Jurkat, Clone E6-1 (cell line): ENCODE data around the gene AFAP1.

Source experiments
- DNase-seq: peaks from one replicate; pipeline ENCODE4 v3.0.0-alpha.2; 2011; ENCODE audit warnings: low read depth, low spot score
- H3K4me3 ChIP-seq: 2 replicates; pipeline ENCODE4 v1.5.1; 2011; ENCODE audit warnings: mild to moderate bottlenecking, low read length, control low read depth, moderate library complexity

The AFAP1 gene

GRCh38 chr4:7757501-7758471 is 181.9 kb downstream of the AFAP1 start:
- DNase-seq, result no peak
- H3K4me3 ChIP-seq, result no peak overlapping the region

GRCh38 chr4:7756561-7757355 is 182.9 kb downstream of the AFAP1 start:
- no peak for DNase-seq
- H3K4me3 ChIP-seq, result no peak overlapping the region

GRCh38 chr4:7756071-7756470 is 183.6 kb downstream of the AFAP1 start:
- no peak for DNase-seq
- H3K4me3 ChIP-seq, result no peak overlapping the region

DNA sequence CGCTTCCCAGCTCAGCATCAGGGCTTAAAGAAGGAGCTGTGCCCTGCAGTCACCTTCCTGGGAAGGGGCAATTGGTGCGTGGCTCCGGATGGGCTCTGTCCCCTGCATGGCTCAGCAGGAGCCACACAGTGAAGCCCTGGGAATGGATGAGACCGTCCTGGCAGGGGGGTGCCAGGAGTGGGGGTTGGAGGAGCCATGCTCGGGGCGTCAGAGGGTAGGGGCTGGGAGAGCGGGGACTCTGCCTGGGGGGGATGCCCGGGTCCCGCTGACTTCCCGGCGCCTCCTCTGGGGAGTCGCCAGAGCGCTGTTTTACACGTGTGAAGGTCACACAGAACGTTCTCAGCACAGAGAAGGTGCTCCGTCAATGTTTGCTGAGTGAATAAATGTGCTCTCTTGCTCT is 184.1 kb downstream of the AFAP1 start:
- no peak overlapping the region for H3K4me3 ChIP-seq
- no peak for DNase-seq

- DNase-seq, result no peak
- H3K4me3 ChIP-seq, result no peak overlapping the region
These were observed 184.9 kb downstream of the AFAP1 start for GRCh38 chr4:7754565-7755262.

DNA sequence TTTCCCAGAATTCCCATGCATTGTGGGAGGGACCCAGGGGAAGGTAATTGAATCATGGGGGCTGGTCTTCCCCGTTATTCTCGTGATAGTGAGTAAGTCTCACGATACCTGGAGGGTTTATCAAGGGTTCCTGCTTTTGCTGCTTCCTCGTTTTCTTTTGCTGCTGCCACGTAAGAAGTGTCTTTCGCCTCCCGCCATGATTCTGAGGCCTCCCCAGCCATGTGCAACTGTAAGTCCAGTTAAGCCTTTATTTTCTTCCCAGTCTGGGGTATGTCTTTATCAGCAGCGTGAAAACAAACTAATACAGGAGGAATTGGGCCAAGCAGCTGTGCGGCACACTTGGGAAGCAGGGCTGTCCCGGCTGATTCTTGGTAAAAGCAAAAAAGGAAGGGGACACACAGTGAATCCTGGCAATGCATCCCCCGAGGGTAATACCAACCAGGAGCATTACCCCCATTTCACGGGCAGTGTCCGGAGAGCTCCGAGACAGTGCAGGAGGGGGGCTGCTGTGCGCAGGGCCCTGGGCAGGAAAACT is 185.7 kb downstream of the AFAP1 start:
- no peak overlapping the region for H3K4me3 ChIP-seq
- DNase-seq, result no peak

- DNase-seq, result no peak
- H3K4me3 ChIP-seq, result no peak overlapping the region
These were observed 186.4 kb downstream of the AFAP1 start for GRCh38 chr4:7753271-7753670.

GRCh38 chr4:7752649-7753048 is 187.0 kb downstream of the AFAP1 start:
- no peak for DNase-seq

DNA sequence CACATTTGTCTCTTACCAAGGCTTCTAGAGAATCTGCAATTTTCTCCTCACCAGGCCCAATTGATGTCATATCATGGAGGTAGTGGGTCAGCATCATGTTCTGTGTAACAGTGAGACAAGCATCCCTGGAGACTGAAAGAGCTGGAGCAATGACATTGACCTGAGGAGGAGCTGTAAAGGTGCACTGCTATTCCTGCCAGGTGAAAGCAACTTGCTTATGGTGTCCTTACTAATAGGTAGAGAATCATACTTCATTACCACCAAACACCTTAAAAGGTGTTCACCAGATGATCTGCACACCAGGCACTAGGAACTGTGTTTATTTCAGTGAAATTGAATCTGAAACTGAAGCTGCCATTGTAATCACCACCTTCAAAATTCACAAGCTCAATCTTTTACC is 188.7 kb downstream of the AFAP1 start:
- no peak for DNase-seq
- H3K4me3 ChIP-seq, result no peak overlapping the region

More at GRCh38 chr4:7752649-7753048, 187.0 kb downstream of the AFAP1 start:
- H3K4me3 ChIP-seq, result no peak overlapping the region

DNA sequence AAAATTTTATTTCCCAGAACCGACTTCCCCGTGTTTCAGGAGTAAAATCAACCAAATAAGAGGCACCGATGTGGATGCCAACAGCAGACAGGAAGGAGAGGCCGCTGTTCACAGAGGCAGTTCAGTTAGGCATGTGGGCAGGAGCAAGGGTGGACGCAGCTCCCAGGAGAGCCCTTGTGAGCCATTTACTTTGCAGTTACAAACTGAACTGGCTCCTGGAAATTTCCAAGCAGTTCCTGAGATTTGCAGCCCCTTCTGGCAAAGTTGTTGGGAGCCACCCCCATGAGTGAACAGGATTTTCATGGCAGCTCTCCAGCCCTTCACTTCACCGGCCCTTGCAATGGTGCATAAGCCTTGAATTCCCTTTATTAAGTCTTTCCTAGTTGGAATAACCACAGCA is 189.1 kb downstream of the AFAP1 start:
- no peak overlapping the region for H3K4me3 ChIP-seq
- DNase-seq, result no peak

GRCh38 chr4:7747566-7747965 is 192.1 kb downstream of the AFAP1 start:
- no peak for DNase-seq
- H3K4me3 ChIP-seq, result no peak overlapping the region

GRCh38 chr4:7747062-7747385 is 192.6 kb downstream of the AFAP1 start:
- DNase-seq, result no peak

GRCh38 chr4:7746351-7747061 is 193.2 kb downstream of the AFAP1 start:
- H3K4me3 ChIP-seq, result no peak overlapping the region
- DNase-seq, result no peak

More at GRCh38 chr4:7747062-7747385, 192.6 kb downstream of the AFAP1 start:
- no peak overlapping the region for H3K4me3 ChIP-seq

DNA sequence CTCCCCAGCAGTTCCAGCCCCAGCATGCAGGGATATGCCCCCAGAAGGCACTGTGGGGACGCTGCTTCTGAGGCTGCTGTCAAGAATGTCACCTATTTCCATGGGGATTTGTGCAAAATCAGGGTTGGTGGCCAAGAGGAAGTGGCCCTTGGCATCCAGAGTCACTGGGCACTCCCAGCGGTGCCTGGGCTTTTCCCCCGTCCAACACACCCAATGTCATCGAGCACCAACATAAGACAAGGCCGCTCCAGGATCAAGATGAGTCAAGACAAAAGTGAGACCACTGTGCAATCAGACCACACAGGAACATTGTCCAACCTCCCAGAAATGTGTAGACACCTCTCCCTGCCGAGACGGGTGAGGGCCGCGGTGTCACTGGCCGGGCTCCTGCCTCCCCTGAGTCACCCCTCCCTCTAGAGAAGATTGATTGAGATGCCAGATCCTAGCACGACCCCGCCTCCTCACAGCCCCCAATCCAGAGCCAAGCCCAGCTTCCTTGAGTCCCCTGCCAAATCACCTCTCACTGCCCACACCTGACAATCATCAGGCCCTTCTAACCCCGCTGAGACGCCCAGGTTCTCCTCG is 194.3 kb downstream of the AFAP1 start:
- no peak overlapping the region for H3K4me3 ChIP-seq
- no peak for DNase-seq

DNA sequence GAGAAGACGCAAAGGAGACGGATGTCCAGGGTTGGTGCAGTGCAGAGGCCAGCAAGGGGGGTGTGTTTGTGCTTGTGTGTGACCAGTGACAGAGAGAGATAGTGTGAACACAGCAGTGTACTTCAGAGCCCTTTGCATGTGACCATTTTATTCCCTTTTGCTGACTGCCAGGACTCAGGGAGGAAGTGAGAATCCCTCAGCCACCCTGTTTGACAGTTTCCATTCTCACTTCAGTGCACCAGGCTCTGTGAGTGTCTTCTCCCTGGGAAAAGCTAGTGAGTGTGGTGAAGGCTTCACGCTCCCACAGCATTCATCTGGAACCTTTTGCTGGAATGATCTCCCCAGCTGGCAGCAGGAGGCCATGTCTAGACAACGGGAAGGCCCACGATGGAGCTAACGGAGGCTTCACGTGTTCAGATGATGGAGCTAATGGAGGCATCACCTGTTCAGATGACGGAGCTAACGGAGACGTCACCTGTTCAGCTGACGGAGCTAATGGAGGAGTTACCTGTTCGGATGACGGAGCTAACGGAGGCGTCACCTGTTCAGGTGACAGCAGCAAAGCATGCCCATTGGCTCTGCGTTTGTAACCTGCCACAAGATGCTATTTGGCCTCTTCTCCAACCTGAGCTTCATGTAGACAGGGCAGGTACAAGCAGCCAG is 195.4 kb downstream of the AFAP1 start:
- no peak overlapping the region for H3K4me3 ChIP-seq
- DNase-seq, result no peak

GRCh38 chr4:7742807-7743280 is 196.8 kb downstream of the AFAP1 start:
- no peak for DNase-seq
- no peak overlapping the region for H3K4me3 ChIP-seq

- DNase-seq, result no peak
- no peak overlapping the region for H3K4me3 ChIP-seq
These were observed 197.5 kb downstream of the AFAP1 start for GRCh38 chr4:7741946-7742806.
